B cell (primary cell): Measurements from ENCODE around the gene PKP1.

Source experiments
- EZH2 ChIP-seq: IDR thresholded peaks from 2 replicates; pipeline ENCODE4 v1.6.1; 2012; ENCODE audit warnings: borderline replicate concordance, low read depth, mild to moderate bottlenecking, moderate library complexity, low read length; ENCODE audit not compliant: insufficient read depth, poor library complexity, severe bottlenecking
- TF ChIP-seq, protein P1 (sequence below): fragments of 200-600 bp; IDR thresholded peaks from one replicate; pipeline ENCODE4 v1.8.0; 2022; ENCODE audit warnings: antibody characterized with exemption, mild to moderate bottlenecking

DNA sequence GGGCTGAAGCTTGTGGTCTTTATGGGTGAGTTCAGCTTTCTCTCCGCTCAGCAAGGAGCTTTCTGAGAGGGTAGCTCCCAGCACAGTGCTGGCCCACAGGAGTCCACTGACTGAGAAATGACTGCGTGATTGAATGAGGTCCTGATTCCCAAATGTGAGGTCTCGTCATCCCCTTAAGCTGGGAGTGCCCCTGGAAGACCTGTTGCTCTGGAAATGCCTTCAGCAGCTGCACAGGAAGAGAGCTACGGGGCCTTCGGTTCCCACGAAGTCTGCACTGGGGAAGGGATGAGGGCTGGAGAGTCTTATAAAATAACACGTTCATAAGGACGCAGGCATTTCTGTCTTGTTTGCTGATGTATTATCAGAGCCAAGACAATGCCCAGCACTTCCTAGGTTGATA, 80.2 kb downstream of the PKP1 start:
- TF ChIP-seq, protein P1, sequence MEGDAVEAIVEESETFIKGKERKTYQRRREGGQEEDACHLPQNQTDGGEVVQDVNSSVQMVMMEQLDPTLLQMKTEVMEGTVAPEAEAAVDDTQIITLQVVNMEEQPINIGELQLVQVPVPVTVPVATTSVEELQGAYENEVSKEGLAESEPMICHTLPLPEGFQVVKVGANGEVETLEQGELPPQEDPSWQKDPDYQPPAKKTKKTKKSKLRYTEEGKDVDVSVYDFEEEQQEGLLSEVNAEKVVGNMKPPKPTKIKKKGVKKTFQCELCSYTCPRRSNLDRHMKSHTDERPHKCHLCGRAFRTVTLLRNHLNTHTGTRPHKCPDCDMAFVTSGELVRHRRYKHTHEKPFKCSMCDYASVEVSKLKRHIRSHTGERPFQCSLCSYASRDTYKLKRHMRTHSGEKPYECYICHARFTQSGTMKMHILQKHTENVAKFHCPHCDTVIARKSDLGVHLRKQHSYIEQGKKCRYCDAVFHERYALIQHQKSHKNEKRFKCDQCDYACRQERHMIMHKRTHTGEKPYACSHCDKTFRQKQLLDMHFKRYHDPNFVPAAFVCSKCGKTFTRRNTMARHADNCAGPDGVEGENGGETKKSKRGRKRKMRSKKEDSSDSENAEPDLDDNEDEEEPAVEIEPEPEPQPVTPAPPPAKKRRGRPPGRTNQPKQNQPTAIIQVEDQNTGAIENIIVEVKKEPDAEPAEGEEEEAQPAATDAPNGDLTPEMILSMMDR: no peak
- no peak for TF ChIP-seq EZH2
